Measurements from ENCODE around the gene TANC1. TPM values are rescaled to one million over a fixed set of nuclear protein-coding genes. Genes with fewer than 3 reads are reported as not detected.
"Not testable (repeated sequence)": the region's sequence is repeated elsewhere in the genome, so short reads cannot be mapped to it uniquely, and the experiment has no call there.

Gene TANC1
- total RNA-seq, 1 experiment from 2014 or later = 2.5 TPM

- H3K27me3 Mint-ChIP-seq (ENCODE audit: low read depth) = no peaks in the 10 kb centered on the region; the same call in none of the 2 replicates
- H3K27me3 ChIP-seq (ENCODE audit: insufficient read depth, low read length) = no peaks in the 10 kb centered on the region
- peaks cover 12 to 13% of the 10 kb centered on the region in 2 experiments for H3K9me3 Mint-ChIP-seq
- no peaks in the 10 kb centered on the region for H3K79me1 ChIP-seq (ENCODE audit: insufficient read depth, low read depth, low read length, poor library complexity, severe bottlenecking)
- no peaks in the 10 kb centered on the region for H3K79me2 ChIP-seq (ENCODE audit: insufficient read depth, low read length)
- H2AFZ ChIP-seq (ENCODE audit: low read length) = no peak overlapping the region
- no peak overlapping the region for H3K27ac Mint-ChIP-seq
- no peak overlapping the region for H2BK15ac ChIP-seq (ENCODE audit: low read depth, low read length)
- H2BK120ac ChIP-seq (ENCODE audit: low read depth, low read length, poor library complexity, severe bottlenecking) = no peak overlapping the region
- H3K18ac ChIP-seq (ENCODE audit: insufficient read length, low read depth, low read length) = no peak overlapping the region
- no peaks in the 10 kb centered on the region for H3K4me1 ChIP-seq (ENCODE audit: insufficient read depth, low read length)
- no peaks in the 10 kb centered on the region for H4K20me1 ChIP-seq (ENCODE audit: control insufficient read depth, insufficient read depth, insufficient read length)
- H4K8ac ChIP-seq (replicated peaks; ENCODE audit: insufficient read length, low read depth, low read length) = no peak overlapping the region
- no peak overlapping the region for H4K5ac ChIP-seq (ENCODE audit: insufficient read length, low read depth, low read length)
- no peak for TF ChIP-seq CTCF (conservative IDR thresholded peaks at IDR 0.05)
- H3K27ac ChIP-seq (ENCODE audit: insufficient read length, low read depth, low read length) = no peak overlapping the region
- no peak overlapping the region for H3K9ac ChIP-seq (ENCODE audit: extremely low read depth, insufficient read length, low read length)
- no peak overlapping the region for H3K4ac ChIP-seq (ENCODE audit: low read depth, low read length)
- no peak overlapping the region for H2BK20ac ChIP-seq (ENCODE audit: low read depth, low read length, poor library complexity, severe bottlenecking)
- no peak overlapping the region for H2AK5ac ChIP-seq (ENCODE audit: insufficient read length, low read length)
- peaks cover 4 to 14% (median 9%) of the 10 kb centered on the region in 3 experiments; a peak in 6 of 7 replicates for H3K36me3 Mint-ChIP-seq (ENCODE audit: insufficient read depth in 1 of 3, low read depth in 3 of 3)
- H3K23me2 ChIP-seq (ENCODE audit: insufficient read length, low read depth, low read length, poor library complexity, severe bottlenecking) = no peaks in the 10 kb centered on the region
- H3K9me3 ChIP-seq (ENCODE audit: control insufficient read depth, low read depth, low read length) = no peaks in the 10 kb centered on the region
- H3K4me1 Mint-ChIP-seq = peaks cover 2 to 3% of the 10 kb centered on the region in 2 experiments; a peak in 1 of 4 replicates
- H3K4me2 ChIP-seq (ENCODE audit: insufficient read depth, insufficient read length, low read length) = no peak overlapping the region
- no peak overlapping the region for H3K23ac ChIP-seq (ENCODE audit: insufficient read length, low read depth, low read length)
- no peak overlapping the region for H4K91ac ChIP-seq (ENCODE audit: insufficient read length, low read depth, low read length)
- DNase-seq = no peak
- no peak overlapping the region for H3T11ph ChIP-seq (ENCODE audit: low read length)
- H3K4me3 Mint-ChIP-seq = no peak overlapping the region
- no CpG with 5 or more reads among the region's 1 CpG for WGBS (ENCODE audit: extremely low coverage, insufficient read length, low lambda C conversion rate)
- H2BK12ac ChIP-seq (ENCODE audit: insufficient read length, low read depth, low read length) = no peak overlapping the region
- no peak overlapping the region for H2BK5ac ChIP-seq (ENCODE audit: insufficient read length, low read length)
- no peak overlapping the region for H3K56ac ChIP-seq (ENCODE audit: insufficient read length, low read depth, low read length)
- H3K14ac ChIP-seq (ENCODE audit: insufficient read depth, low read length) = no peak overlapping the region
Measured at GRCh38 chr2:159095813-159096212, 127.4 kb downstream of the TANC1 start.

- H2BK20ac ChIP-seq (ENCODE audit: low read depth, low read length, poor library complexity, severe bottlenecking); H3K27me3 Mint-ChIP-seq (ENCODE audit: low read depth); H3K23ac ChIP-seq (ENCODE audit: insufficient read length, low read depth, low read length); H3K4me1 Mint-ChIP-seq; H3K9ac ChIP-seq (ENCODE audit: extremely low read depth, insufficient read length, low read length); H2BK120ac ChIP-seq (ENCODE audit: low read depth, low read length, poor library complexity, severe bottlenecking); H3K4me3 Mint-ChIP-seq; H3T11ph ChIP-seq (ENCODE audit: low read length); H3K18ac ChIP-seq (ENCODE audit: insufficient read length, low read depth, low read length); H3K23me2 ChIP-seq (ENCODE audit: insufficient read length, low read depth, low read length, poor library complexity, severe bottlenecking); H3K27ac Mint-ChIP-seq; H3K4me1 ChIP-seq (ENCODE audit: insufficient read depth, low read length); H2AK5ac ChIP-seq (ENCODE audit: insufficient read length, low read length); H2BK5ac ChIP-seq (ENCODE audit: insufficient read length, low read length); H3K79me2 ChIP-seq (ENCODE audit: insufficient read depth, low read length); H4K91ac ChIP-seq (ENCODE audit: insufficient read length, low read depth, low read length); H2BK15ac ChIP-seq (ENCODE audit: low read depth, low read length); H4K8ac ChIP-seq (replicated peaks; ENCODE audit: insufficient read length, low read depth, low read length); H3K56ac ChIP-seq (ENCODE audit: insufficient read length, low read depth, low read length); DNase-seq; H3K9me3 ChIP-seq (ENCODE audit: control insufficient read depth, low read depth, low read length); H2AFZ ChIP-seq (ENCODE audit: low read length); H3K14ac ChIP-seq (ENCODE audit: insufficient read depth, low read length); H3K4me2 ChIP-seq (ENCODE audit: insufficient read depth, insufficient read length, low read length); H4K5ac ChIP-seq (ENCODE audit: insufficient read length, low read depth, low read length); H3K79me1 ChIP-seq (ENCODE audit: insufficient read depth, low read depth, low read length, poor library complexity, severe bottlenecking); H4K20me1 ChIP-seq (ENCODE audit: control insufficient read depth, insufficient read depth, insufficient read length); H2BK12ac ChIP-seq (ENCODE audit: insufficient read length, low read depth, low read length); H3K27ac ChIP-seq (ENCODE audit: insufficient read length, low read depth, low read length); H3K27me3 ChIP-seq (ENCODE audit: insufficient read depth, low read length); H3K4ac ChIP-seq (ENCODE audit: low read depth, low read length): not testable (repeated sequence)
- no CpG with 5 or more reads among the region's 8 CpGs for WGBS (ENCODE audit: extremely low coverage, insufficient read length, low lambda C conversion rate)
- H3K36me3 Mint-ChIP-seq (ENCODE audit: insufficient read depth in 1 of 3, low read depth in 3 of 3) = peaks cover 4 to 14% (median 9%) of the 10 kb centered on the region in 3 experiments; a peak in 6 of 7 replicates
- peaks cover 12 to 13% of the 10 kb centered on the region in 2 experiments for H3K9me3 Mint-ChIP-seq
Measured at GRCh38 chr2:159096302-159096855, 127.9 kb downstream of the TANC1 start.
